ENCODE data around the gene NCKAP5. TPM values are rescaled to one million over a fixed set of nuclear protein-coding genes. Genes with fewer than 3 reads are reported as not detected.

Gene NCKAP5
- total RNA-seq, 1 experiment from 2014 or later = 0.07 TPM

DNA sequence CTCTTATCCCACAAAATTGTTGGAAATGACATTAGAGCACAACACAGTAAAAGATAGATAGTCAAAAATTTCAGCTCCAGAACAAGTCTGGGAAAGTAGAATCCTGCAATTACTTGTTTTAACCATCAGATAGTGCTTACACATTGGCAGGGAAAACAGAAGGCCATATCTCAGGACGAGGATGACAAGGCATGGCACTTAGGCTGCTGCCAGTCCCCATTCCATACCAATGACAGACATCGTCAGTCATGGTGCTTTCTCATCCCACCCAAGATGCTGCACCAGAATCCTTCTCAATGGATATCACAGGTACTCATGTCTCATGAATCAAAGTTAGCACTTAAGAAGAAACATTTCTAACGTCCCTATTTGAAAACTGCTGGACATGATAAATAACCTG is 187.3 kb downstream of the NCKAP5 start:
- no peak for DNase-seq (ENCODE audit: low spot score)

DNA sequence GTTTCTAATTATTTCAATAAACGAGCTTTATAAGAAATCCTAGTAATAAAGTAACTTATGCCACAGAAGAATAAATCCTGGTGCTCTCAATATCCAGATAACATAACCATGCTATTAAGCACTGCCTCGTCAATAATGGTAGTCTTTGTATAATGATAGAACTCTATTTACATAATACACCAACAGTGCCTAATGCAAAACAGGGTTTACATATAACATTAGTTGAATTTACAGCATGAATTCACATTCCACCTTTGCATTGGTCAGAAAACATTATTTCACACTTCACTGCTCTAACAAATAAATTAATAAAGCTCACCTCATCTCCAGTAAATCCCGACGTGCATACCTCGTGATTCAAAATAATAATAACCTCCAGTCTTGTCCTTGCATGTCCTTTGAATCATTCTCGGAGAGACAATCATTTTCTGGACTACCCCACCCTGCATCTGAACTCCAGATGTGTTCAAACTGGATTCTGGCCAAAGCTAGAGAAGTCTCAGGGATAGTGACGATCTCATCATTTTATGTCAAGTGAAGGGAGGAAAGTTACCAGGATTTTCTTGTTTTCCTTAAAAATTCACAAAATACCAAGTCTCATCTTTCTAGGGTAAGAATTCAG is 189.2 kb downstream of the NCKAP5 start:
- no peak for DNase-seq (ENCODE audit: low spot score)

- no peak for DNase-seq (ENCODE audit: low spot score)
Measured at GRCh38 chr2:133378386-133378785, 189.9 kb downstream of the NCKAP5 start.

- DNase-seq (ENCODE audit: low spot score) = no peak
Measured at GRCh38 chr2:133377599-133377998, 190.7 kb downstream of the NCKAP5 start.

GRCh38 chr2:133377021-133377481 is 191.2 kb downstream of the NCKAP5 start:
- no peak for DNase-seq (ENCODE audit: low spot score)

DNA sequence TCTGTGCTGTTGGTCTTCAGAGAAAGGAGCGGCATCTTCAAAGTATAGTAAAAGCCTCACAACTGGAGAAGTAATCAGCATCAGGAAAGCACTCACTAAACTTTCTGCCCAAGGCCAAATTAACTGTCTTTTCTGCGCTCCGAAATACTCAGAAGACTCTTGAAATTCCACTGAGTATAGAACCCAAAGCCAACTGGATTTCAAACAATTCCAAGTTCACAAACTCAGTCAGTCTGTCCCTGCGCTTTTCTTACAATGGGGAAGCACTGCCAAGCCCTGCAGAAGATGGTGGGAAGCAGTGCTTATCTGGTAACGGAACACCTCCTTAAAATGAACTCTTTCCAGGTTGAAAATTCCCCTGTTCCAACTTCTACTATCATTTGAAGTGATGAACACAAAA is 193.5 kb downstream of the NCKAP5 start:
- DNase-seq (ENCODE audit: low spot score) = no peak

DNA sequence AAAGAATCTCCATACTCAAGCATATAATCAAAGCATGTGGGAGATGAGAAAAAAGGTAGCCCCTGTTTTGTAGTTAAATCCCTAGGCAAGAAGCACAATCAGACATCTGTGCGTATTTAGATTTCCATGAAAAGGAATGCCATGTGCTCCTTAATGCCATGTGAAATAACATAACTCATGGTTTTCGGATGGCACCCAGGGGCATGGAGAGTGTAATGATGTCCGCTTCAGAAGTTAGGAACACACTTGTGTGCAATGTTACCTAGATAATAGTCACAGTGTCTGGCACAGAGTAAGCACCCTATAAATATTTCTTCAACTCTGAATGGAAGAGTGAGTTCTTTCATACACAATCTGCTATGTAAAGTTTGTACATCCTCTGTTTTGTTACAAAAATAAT is 197.0 kb downstream of the NCKAP5 start:
- DNase-seq (ENCODE audit: low spot score) = no peak

DNA sequence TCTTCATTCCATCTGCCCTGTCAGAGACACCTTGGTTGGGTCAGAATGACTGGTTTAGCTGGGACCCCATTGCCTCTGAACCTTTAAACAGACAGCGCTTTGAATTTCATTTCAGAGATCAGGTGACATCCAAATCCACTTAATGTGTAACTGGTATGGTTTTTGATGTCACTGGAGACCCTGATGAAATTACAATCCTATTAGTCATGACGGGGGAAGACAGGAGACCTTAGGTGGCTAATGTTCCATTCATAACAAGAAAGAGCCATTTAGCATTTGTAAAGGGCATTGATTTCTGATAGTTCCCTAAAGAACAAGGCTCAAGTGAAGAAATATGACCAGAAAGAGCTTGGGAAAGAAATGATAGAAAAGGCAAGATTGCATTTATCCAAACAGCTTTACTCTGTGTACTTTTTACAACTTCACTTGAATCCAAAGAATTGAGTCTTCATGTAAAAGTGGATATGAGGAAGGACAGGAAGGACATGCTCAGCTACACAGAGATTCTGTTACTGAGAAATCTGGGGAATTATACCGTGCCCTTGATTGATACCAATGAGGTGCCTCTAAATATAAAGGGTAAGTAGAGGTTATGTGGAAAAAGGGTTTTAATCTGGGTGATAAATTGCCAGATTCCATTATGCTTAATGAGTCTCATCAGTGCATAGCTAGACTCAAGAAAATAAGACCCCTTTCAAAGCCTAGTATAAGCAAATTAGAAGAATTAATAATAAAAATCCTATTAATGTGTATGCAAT is 198.2 kb downstream of the NCKAP5 start:
- DNase-seq (ENCODE audit: low spot score) = no peak

DNA sequence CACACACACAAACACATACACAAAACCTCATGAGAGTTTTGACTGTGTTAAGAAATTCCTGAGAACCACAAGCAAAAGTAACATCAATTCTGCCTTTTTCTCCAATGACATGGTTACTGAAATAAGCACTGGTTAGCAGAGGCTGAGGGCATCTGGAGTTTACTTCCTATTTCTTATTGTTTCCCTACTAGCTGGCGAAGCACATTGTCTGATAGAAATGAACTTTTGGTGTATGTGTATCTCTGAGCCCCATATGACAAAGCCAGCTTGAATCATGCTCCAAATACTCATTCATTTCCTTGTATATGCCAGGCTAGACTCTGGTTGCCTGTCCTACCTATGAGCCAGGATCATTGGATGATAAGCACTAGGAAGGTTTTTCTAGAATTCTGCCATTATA is 203.1 kb downstream of the NCKAP5 start:
- DNase-seq (ENCODE audit: low spot score) = no peak

DNA sequence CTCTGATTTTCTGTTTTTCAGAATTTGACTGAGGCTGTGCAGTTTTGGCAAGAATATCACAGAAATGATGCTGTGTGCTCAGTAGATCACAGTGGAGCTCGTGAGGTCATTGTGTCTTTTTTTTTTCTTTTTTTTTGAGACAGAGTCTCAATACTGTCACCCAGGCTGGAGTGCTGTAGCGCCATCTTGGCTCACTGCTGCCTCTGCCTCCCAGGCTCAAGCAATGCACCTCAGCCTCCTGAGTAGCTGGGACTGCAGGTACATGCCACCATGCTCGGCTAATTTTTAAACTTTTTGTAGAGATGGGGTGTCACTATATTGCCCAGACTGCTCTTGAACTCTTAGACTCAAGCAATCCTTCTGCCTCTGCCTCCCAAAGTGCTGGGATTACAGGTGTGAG is 203.6 kb downstream of the NCKAP5 start:
- DNase-seq (ENCODE audit: low spot score) = no peak

DNA sequence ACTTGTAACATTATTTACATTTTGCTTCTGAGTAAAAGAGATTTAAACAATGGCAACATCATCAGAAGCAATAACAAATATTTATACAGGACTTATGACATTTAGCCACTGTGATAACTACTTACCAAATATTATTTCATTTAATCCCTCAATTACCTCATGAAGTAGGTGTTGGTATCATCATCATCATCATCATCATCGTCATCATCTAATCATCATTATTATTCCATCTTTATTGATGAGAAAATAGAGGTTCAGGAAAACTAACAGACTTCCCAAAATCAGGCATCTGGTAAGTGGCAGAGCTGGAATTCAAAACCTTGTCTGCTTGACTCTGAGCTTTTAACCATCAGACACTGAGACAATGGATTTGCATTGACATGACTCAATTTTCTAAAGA is 204.4 kb downstream of the NCKAP5 start:
- DNase-seq (ENCODE audit: low spot score) = no peak

- DNase-seq (ENCODE audit: low spot score) = peak; percentile 51
Measured at GRCh38 chr2:133362061-133362476, 206.2 kb downstream of the NCKAP5 start.

DNA sequence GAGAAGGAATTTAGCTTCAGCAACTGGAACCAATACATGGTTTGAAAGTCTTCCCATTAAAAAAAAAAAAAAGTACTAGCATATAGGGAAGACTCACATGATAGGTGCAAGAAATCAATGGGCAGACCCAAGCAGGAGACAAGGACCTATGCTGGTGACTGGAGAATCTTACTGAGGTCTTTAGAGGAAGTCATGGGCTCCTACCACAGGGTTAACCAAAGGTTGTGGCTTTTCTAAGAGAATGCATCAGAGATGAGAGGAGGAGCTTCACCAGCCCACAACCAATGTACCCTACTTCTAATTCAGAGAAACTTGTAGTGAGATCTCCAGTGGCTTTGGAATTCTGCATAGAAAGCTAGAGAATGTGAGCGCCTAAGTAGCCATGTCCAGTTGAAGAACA is 207.4 kb downstream of the NCKAP5 start:
- DNase-seq (ENCODE audit: low spot score) = no peak

DNA sequence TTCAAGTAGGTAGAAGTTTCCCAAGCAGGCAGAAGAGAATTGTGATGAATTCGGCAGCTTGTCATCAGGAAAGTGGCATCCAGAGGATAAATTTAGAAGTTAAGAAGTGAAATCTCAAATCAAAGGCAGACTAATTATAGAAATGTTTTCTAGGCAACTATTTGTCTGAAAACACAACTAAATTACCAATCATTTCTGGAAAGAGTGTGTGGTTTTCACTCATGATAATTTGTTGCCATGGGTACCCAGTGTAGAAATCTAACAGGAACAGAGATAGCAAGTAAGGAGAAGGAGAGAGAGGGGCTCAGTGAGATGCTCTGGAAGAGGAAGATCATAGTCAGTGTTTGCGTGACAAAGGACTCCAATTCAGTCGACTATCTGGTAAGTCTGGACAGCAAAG is 208.1 kb downstream of the NCKAP5 start:
- DNase-seq (ENCODE audit: low spot score) = no peak

DNA sequence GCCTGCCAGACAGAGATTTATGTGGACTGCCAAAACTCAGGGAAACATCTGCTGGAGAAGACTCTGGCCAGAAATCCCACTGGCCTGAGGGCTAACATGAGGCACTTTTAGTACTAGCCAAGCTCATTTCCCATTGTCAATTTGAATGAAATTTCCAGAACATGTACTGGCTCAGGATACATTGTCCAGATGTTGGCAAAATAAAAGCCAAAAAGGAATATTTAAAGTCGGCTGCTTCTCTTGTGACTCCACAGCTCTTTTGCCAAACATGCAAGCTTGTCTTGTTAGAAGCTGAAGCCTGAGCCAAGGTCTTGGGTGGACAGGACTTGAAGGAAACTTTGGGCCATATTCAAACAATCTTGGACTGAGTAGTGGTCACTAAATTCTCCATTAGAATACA is 215.5 kb downstream of the NCKAP5 start:
- no peak for DNase-seq (ENCODE audit: low spot score)

GRCh38 chr2:133346654-133347053 is 221.6 kb downstream of the NCKAP5 start:
- no peak for DNase-seq (ENCODE audit: low spot score)

GRCh38 chr2:133345638-133346037 is 222.6 kb downstream of the NCKAP5 start:
- no peak for DNase-seq (ENCODE audit: low spot score)

- DNase-seq (ENCODE audit: low spot score) = no peak
Measured at GRCh38 chr2:133344849-133345248, 223.4 kb downstream of the NCKAP5 start.

GRCh38 chr2:133343018-133343352 is 225.3 kb downstream of the NCKAP5 start:
- DNase-seq (ENCODE audit: low spot score) = no peak

- DNase-seq (ENCODE audit: low spot score) = no peak
Measured at GRCh38 chr2:133342286-133343017, 225.8 kb downstream of the NCKAP5 start.

DNA sequence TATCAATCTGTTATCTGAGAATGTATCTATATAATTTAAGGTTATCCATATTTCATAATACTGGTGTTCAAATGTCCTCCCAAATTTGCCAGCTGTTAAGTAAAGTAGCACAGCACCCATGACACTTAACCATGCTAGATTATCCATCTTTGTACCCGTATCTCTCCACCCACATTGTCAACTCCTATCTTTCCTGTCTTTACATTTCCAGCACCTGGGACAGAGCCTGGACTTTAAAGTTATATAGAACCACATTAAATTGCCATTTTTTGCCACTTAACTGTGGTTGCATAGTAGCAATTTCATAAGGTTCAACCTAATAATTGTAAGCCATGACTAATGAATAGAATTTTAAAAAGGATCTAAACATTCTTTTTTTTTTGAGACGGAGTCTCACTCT is 226.7 kb downstream of the NCKAP5 start:
- DNase-seq (ENCODE audit: low spot score) = no peak

DNA sequence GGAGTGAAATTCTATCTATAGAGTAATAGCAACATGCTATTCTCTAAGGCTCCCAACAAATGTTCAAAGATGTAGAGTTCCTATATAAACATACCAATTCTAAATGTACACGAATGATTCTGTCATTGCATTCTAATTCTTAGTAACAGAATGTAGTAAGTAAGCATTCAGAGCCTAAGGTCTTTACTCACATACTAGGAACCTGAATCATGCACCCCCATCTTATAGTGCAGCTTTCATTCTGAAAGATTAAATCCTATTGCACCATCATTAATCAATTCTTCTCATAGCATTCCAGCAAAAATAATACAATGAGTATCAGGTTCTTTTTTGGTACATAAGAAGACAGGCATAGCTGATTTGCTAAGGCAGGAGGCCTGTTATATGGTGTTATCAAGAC is 230.0 kb downstream of the NCKAP5 start:
- DNase-seq (ENCODE audit: low spot score) = no peak

DNA sequence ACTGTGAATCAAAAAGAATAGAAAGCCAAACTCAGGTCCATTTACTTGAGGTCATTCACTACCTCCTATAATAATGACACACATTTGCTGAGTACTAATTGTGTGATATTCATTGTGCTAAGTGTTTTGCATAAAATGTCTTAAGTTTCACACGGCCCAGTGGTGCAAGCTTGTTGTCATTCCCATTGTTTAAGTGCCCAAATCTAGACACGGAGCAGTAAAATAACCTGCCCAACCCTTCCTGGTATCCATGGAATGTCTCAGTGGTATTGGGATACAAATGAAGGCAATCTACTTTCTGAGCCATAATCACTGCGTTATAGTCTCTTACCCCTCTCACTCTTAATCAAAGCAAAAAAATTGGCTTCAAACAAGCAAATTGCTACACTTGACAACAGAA is 233.3 kb downstream of the NCKAP5 start:
- no peak for DNase-seq (ENCODE audit: low spot score)

All from A172 (cell line).